ENCODE results near the gene RPAP3. TPM values are rescaled to one million over a fixed set of nuclear protein-coding genes. Genes with fewer than 3 reads are reported as not detected.
A peak's percentile ranks its signal among the peaks of the same experiment; 100 is the strongest.

Gene RPAP3
- total and polyA plus RNA-seq, 9 of the 15 experiments (the other 6 are each of a cell fraction or from before 2014, with no cell fraction given): 40.0 to 92.1 (median 54.1) TPM

GRCh38 chr12:47742253-47742825 is 36.5 kb upstream of the RPAP3 start (continued):
- no peak for TF ChIP-seq CUX1 (CRISPR knock-in tag; IDR thresholded peaks at IDR 0.05)
- TF ChIP-seq, protein P1, sequence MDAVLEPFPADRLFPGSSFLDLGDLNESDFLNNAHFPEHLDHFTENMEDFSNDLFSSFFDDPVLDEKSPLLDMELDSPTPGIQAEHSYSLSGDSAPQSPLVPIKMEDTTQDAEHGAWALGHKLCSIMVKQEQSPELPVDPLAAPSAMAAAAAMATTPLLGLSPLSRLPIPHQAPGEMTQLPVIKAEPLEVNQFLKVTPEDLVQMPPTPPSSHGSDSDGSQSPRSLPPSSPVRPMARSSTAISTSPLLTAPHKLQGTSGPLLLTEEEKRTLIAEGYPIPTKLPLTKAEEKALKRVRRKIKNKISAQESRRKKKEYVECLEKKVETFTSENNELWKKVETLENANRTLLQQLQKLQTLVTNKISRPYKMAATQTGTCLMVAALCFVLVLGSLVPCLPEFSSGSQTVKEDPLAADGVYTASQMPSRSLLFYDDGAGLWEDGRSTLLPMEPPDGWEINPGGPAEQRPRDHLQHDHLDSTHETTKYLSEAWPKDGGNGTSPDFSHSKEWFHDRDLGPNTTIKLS (IDR thresholded peaks at IDR 0.05; ENCODE audit: borderline replicate concordance, low read depth): no peak
- TF ChIP-seq NFXL1 (CRISPR knock-in tag; IDR thresholded peaks at IDR 0.05): no peak
- TF ChIP-seq SETDB1 (IDR thresholded peaks at IDR 0.05; ENCODE audit: low read length): no peak
- no peak for TF ChIP-seq SIN3B (IDR thresholded peaks at IDR 0.05; ENCODE audit: low read depth)
- TF ChIP-seq ARID3B (CRISPR knock-in tag; IDR thresholded peaks at IDR 0.05; ENCODE audit: borderline replicate concordance): no peak
- TF ChIP-seq ZC3H4 (CRISPR knock-in tag; IDR thresholded peaks at IDR 0.05; ENCODE audit: borderline replicate concordance): no peak
- TF ChIP-seq SNAPC5 (CRISPR knock-in tag; IDR thresholded peaks at IDR 0.05): no peak
- peak; percentile 84 for TF ChIP-seq STAG1 (CRISPR knock-in tag; IDR thresholded peaks at IDR 0.05; ENCODE audit: borderline replicate concordance)
- TF ChIP-seq PTBP1 (IDR thresholded peaks at IDR 0.05; ENCODE audit: low read depth, low read length): no peak
- TF ChIP-seq, protein P2, sequence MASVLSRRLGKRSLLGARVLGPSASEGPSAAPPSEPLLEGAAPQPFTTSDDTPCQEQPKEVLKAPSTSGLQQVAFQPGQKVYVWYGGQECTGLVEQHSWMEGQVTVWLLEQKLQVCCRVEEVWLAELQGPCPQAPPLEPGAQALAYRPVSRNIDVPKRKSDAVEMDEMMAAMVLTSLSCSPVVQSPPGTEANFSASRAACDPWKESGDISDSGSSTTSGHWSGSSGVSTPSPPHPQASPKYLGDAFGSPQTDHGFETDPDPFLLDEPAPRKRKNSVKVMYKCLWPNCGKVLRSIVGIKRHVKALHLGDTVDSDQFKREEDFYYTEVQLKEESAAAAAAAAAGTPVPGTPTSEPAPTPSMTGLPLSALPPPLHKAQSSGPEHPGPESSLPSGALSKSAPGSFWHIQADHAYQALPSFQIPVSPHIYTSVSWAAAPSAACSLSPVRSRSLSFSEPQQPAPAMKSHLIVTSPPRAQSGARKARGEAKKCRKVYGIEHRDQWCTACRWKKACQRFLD (CRISPR knock-in tag; IDR thresholded peaks at IDR 0.05): no peak
- TF ChIP-seq ZNF274 (IDR thresholded peaks at IDR 0.05; ENCODE audit: borderline replicate concordance, low read depth, low read length): no peak
- no peak for TF ChIP-seq SMAD3 (CRISPR knock-in tag; conservative IDR thresholded peaks at IDR 0.05)
- no peak for TF ChIP-seq ZNF347 (CRISPR knock-in tag; IDR thresholded peaks at IDR 0.05; ENCODE audit: low read depth)
- TF ChIP-seq SRF (CRISPR knock-in tag; IDR thresholded peaks at IDR 0.05): no peak
- TF ChIP-seq ZNF133 (CRISPR knock-in tag; IDR thresholded peaks at IDR 0.05): no peak
- no peak for TF ChIP-seq HMGN3 (IDR thresholded peaks at IDR 0.05; ENCODE audit: borderline replicate concordance, extremely low read depth, insufficient read length, low read depth, low read length)
- no peak for TF ChIP-seq MIER1 (IDR thresholded peaks at IDR 0.05; ENCODE audit: low read depth)

Measured in K562 (cell line).